HG03196 (cell line): Measurements from ENCODE around the gene NCS1.

Experiments
- ATAC-seq: cut with Tn5 transposase; IDR thresholded peaks from one replicate; pipeline ENCODE4 v1.9.1; 2021; ENCODE audit not compliant: unreplicated experiment

Gene NCS1

GRCh38 chr9:130174920-130175321, 2.7 kb downstream of the NCS1 start:
- no peak for ATAC-seq

GRCh38 chr9:130175355-130175754, 3.2 kb downstream of the NCS1 start:
- no peak for ATAC-seq

GRCh38 chr9:130176760-130177159, 4.6 kb downstream of the NCS1 start:
- no peak for ATAC-seq

- no peak for ATAC-seq
Measured at GRCh38 chr9:130177898-130178805, 5.9 kb downstream of the NCS1 start.

GRCh38 chr9:130179331-130179907, 7.2 kb downstream of the NCS1 start:
- ATAC-seq = no peak

GRCh38 chr9:130180516-130180915, 8.3 kb downstream of the NCS1 start:
- ATAC-seq = no peak

- no peak for ATAC-seq
Measured at GRCh38 chr9:130181678-130182380, 9.6 kb downstream of the NCS1 start.

- no peak for ATAC-seq
Measured at GRCh38 chr9:130182381-130182909, 10.2 kb downstream of the NCS1 start.

GRCh38 chr9:130183133-130183762, 11.0 kb downstream of the NCS1 start:
- ATAC-seq = no peak

- no peak for ATAC-seq
Measured at GRCh38 chr9:130185017-130185416, 12.8 kb downstream of the NCS1 start.

- no peak for ATAC-seq
Measured at GRCh38 chr9:130185490-130186031, 13.4 kb downstream of the NCS1 start.

- ATAC-seq = no peak
Measured at GRCh38 chr9:130186051-130186450, 13.8 kb downstream of the NCS1 start.

- no peak for ATAC-seq
Measured at GRCh38 chr9:130186839-130187522, 14.8 kb downstream of the NCS1 start.

- ATAC-seq = no peak
Measured at GRCh38 chr9:130187523-130187846, 15.3 kb downstream of the NCS1 start.

GRCh38 chr9:130188860-130189481, 16.8 kb downstream of the NCS1 start:
- ATAC-seq = no peak

- no peak for ATAC-seq
Measured at GRCh38 chr9:130189840-130190239, 17.6 kb downstream of the NCS1 start.

- no peak for ATAC-seq
Measured at GRCh38 chr9:130191068-130191748, 19.0 kb downstream of the NCS1 start.

- no peak for ATAC-seq
Measured at GRCh38 chr9:130191749-130192120, 19.5 kb downstream of the NCS1 start.

GRCh38 chr9:130192382-130192999, 20.3 kb downstream of the NCS1 start:
- no peak for ATAC-seq
